ENCODE measurements around the gene SACS.

DNA sequence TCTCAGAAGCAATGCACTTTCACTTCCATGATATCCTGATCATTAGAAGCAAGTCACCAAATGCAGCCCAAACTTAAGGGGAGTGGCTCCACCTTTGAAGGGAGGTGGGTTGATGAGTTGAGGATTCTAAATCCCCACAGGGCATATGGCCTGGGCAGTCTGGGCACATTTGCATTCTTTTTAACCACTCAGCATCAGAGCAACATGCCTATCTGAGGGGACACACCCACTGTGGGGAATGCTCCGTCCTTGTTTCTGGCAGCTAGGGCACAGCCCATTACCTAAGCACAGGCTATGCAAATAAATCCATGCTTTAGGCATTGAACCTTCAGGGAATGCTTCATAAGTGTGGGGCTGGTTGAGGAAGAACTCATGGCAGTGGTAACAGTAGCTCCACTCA is 12.3 kb upstream of the SACS start:
- TF ChIP-seq POLR2A (IDR thresholded peaks at IDR 0.05) (no peak), EP300 (IDR thresholded peaks at IDR 0.05) (no peak)
- TF ChIP-seq, protein P1, sequence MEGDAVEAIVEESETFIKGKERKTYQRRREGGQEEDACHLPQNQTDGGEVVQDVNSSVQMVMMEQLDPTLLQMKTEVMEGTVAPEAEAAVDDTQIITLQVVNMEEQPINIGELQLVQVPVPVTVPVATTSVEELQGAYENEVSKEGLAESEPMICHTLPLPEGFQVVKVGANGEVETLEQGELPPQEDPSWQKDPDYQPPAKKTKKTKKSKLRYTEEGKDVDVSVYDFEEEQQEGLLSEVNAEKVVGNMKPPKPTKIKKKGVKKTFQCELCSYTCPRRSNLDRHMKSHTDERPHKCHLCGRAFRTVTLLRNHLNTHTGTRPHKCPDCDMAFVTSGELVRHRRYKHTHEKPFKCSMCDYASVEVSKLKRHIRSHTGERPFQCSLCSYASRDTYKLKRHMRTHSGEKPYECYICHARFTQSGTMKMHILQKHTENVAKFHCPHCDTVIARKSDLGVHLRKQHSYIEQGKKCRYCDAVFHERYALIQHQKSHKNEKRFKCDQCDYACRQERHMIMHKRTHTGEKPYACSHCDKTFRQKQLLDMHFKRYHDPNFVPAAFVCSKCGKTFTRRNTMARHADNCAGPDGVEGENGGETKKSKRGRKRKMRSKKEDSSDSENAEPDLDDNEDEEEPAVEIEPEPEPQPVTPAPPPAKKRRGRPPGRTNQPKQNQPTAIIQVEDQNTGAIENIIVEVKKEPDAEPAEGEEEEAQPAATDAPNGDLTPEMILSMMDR (IDR thresholded peaks at IDR 0.05): no peak
